ENCODE data around the gene POMT1.
"Not testable (repeated sequence)": the region's sequence is repeated elsewhere in the genome, so short reads cannot be mapped to it uniquely, and the experiment has no call there.

Gene POMT1

DNA sequence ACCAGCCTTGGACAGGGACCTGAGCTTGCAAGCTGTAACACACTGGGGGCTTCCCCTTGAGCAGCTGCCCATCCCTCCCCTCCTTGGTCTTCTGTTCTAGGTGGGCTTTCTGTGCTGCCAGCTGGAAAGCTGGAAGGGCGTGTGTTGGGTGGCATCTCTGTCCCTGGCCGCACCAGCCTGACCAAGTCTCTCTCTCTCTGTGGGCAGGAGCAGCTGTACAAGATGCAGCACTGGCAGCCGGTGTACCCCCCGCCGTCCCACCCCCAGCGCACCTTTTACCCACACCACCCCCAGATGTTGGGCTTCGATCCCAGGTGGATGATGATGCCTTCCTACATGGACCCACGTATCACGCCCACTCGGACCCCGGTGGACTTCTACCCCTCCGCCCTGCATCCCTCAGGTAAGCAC is 32.1 kb upstream of the POMT1 start:
- Histone ChIP-seq H3K79me2 (ENCODE audit: low read length) (peaks cover 38% of the 10 kb centered on the region), H3K27me3 (ENCODE audit: low read depth, low read length) (no peaks in the 10 kb centered on the region), H3K9ac (ENCODE audit: low read length) (no peak overlapping the region), H3K9me3 (ENCODE audit: insufficient read depth, low read length) (no peaks in the 10 kb centered on the region), H2AFZ (ENCODE audit: low read depth, low read length) (no peak overlapping the region), H4K20me1 (ENCODE audit: insufficient read depth, low read length) (peaks cover 11% of the 10 kb centered on the region), H3K27ac (ENCODE audit: low read length) (no peak overlapping the region), H3K4me1 (ENCODE audit: low read length) (no peaks in the 10 kb centered on the region), H3K4me2 (ENCODE audit: low read length) (no peak overlapping the region), H3K36me3 (replicated peaks; ENCODE audit: low read depth, low read length) (peaks cover 71% of the 10 kb centered on the region), H3K4me3 (ENCODE audit: low read length) (no peak overlapping the region)
- TF ChIP-seq EZH2phosphoT487 (IDR thresholded peaks at IDR 0.05; ENCODE audit: low read depth) = no peak
- TF ChIP-seq, protein P1, sequence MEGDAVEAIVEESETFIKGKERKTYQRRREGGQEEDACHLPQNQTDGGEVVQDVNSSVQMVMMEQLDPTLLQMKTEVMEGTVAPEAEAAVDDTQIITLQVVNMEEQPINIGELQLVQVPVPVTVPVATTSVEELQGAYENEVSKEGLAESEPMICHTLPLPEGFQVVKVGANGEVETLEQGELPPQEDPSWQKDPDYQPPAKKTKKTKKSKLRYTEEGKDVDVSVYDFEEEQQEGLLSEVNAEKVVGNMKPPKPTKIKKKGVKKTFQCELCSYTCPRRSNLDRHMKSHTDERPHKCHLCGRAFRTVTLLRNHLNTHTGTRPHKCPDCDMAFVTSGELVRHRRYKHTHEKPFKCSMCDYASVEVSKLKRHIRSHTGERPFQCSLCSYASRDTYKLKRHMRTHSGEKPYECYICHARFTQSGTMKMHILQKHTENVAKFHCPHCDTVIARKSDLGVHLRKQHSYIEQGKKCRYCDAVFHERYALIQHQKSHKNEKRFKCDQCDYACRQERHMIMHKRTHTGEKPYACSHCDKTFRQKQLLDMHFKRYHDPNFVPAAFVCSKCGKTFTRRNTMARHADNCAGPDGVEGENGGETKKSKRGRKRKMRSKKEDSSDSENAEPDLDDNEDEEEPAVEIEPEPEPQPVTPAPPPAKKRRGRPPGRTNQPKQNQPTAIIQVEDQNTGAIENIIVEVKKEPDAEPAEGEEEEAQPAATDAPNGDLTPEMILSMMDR (IDR thresholded peaks at IDR 0.05; ENCODE audit: low read depth, low read length) = no peak

DNA sequence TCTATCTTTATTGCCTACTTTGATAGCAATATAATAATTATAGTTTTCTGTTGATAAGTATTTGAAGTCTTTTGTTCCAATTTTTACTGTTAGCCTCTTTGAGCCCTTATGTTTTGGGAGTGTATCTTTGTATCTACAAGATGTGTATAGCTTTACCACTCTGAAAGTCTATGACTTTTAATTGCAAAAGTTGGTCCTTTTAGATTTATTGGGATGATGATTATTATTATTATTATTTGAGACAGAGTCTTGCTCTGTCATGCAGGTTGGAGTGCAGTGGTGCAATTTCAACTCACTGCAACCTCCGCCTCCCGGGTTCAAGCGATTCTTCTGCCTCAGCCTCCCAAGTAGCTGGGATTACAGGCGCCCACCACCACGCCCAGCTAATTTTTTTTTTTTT is 30.6 kb upstream of the POMT1 start:
- Histone ChIP-seq H4K20me1 (ENCODE audit: insufficient read depth, low read length) (peaks cover 11% of the 10 kb centered on the region), H3K36me3 (replicated peaks; ENCODE audit: low read depth, low read length) (peaks cover 74% of the 10 kb centered on the region), H3K79me2 (ENCODE audit: low read length) (peaks cover 38% of the 10 kb centered on the region)
- H3K27me3 ChIP-seq (ENCODE audit: low read depth, low read length); H3K4me3 ChIP-seq (ENCODE audit: low read length); H3K4me2 ChIP-seq (ENCODE audit: low read length); H3K4me1 ChIP-seq (ENCODE audit: low read length); H3K9me3 ChIP-seq (ENCODE audit: insufficient read depth, low read length); H3K27ac ChIP-seq (ENCODE audit: low read length); H2AFZ ChIP-seq (ENCODE audit: low read depth, low read length); H3K9ac ChIP-seq (ENCODE audit: low read length): not testable (repeated sequence)

DNA sequence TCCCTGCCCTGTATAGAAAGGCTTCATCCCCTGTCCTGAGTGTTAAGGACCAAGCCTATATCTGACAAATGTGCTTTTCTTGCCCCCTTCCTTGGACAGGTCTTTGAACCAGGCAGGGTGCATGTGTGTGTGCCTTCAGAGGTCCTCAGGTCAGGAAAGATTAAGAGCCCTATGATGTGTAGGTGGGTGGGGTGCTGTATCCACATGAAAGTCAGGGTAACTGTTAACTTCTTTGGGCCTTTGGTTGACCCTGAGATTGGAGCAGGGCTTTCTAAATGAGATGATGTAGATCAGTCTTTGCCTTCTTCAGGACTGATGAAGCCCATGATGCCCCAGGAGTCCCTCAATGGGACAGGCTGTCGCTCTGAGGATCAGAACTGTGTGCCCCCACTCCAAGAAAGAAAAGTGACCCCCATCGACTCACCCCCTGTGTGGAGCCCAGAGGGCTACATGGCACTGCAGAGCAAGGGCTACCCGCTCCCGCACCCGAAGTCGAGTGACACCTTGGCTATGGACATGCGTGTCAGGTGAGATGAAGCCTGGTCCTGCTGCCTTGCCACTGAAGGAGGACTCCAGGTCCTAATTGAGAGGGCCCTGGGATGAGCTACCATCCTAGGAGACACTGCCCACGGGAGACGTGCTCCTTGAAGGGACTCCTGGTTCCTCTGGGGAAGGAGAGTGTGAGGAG is 29.4 kb upstream of the POMT1 start:
- H2AFZ ChIP-seq (ENCODE audit: low read depth, low read length) = no peak overlapping the region

DNA sequence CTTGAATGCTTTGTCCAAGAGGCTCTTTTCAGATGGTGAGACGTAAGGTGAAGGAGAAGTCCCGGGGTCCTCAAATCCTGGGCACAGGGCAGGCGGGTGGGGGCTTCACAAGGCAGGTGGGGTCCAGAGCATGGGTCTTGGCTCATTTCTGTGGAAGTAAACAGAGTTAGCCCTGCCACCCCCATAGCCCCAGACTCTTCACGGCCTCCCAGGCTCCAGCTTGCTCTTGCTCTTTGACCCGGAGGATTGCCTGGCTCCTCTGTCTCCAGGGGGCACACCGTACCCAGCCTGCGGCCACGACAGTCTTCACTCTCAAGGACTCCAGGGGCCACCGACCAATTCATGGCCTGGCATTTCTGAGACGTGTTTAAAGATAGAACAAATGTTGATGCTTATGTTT is 28.8 kb upstream of the POMT1 start:
- peaks cover 78% of the 10 kb centered on the region for H3K36me3 ChIP-seq (replicated peaks; ENCODE audit: low read depth, low read length)
- TF ChIP-seq, protein P1 (IDR thresholded peaks at IDR 0.05; ENCODE audit: low read depth, low read length) = no peak
- TF ChIP-seq EZH2phosphoT487 (IDR thresholded peaks at IDR 0.05; ENCODE audit: low read depth) = no peak
- no peak overlapping the region for H2AFZ ChIP-seq (ENCODE audit: low read depth, low read length)

More for the DNA sequence above, 29.4 kb upstream of the POMT1 start:
- TF ChIP-seq, protein P1 (IDR thresholded peaks at IDR 0.05; ENCODE audit: low read depth, low read length) = no peak
- no peak for TF ChIP-seq EZH2phosphoT487 (IDR thresholded peaks at IDR 0.05; ENCODE audit: low read depth)
- peaks cover 11% of the 10 kb centered on the region for H4K20me1 ChIP-seq (ENCODE audit: insufficient read depth, low read length)
- no peak overlapping the region for H3K4me3 ChIP-seq (ENCODE audit: low read length)
- H3K9me3 ChIP-seq (ENCODE audit: insufficient read depth, low read length) = no peaks in the 10 kb centered on the region
- H3K4me1 ChIP-seq (ENCODE audit: low read length) = no peaks in the 10 kb centered on the region
- H3K36me3 ChIP-seq (replicated peaks; ENCODE audit: low read depth, low read length) = peaks cover 74% of the 10 kb centered on the region
- peaks cover 33% of the 10 kb centered on the region for H3K79me2 ChIP-seq (ENCODE audit: low read length)
- no peak overlapping the region for H3K9ac ChIP-seq (ENCODE audit: low read length)
- no peaks in the 10 kb centered on the region for H3K27me3 ChIP-seq (ENCODE audit: low read depth, low read length)
- no peak overlapping the region for H3K4me2 ChIP-seq (ENCODE audit: low read length)
- no peak overlapping the region for H3K27ac ChIP-seq (ENCODE audit: low read length)

More for the DNA sequence above, 28.8 kb upstream of the POMT1 start:
- H3K79me2 ChIP-seq (ENCODE audit: low read length) = peaks cover 29% of the 10 kb centered on the region
- no peak overlapping the region for H3K27ac ChIP-seq (ENCODE audit: low read length)
- no peaks in the 10 kb centered on the region for H3K4me1 ChIP-seq (ENCODE audit: low read length)
- no peaks in the 10 kb centered on the region for H3K9me3 ChIP-seq (ENCODE audit: insufficient read depth, low read length)
- no peak overlapping the region for H3K4me3 ChIP-seq (ENCODE audit: low read length)
- peaks cover 11% of the 10 kb centered on the region for H4K20me1 ChIP-seq (ENCODE audit: insufficient read depth, low read length)
- no peaks in the 10 kb centered on the region for H3K27me3 ChIP-seq (ENCODE audit: low read depth, low read length)
- no peak overlapping the region for H3K9ac ChIP-seq (ENCODE audit: low read length)
- no peak overlapping the region for H3K4me2 ChIP-seq (ENCODE audit: low read length)
